Measurements from ENCODE around the gene SAMD13. TPM values are rescaled to one million over a fixed set of nuclear protein-coding genes. Genes with fewer than 3 reads are reported as not detected.

Gene SAMD13
- total and polyA plus RNA-seq, 9 donors: 0.24 to 2.9 (median 0.63) TPM; not detected in 2

- Histone ChIP-seq H3K9me3 (no peaks in the 10 kb centered on the region), H3K27me3 (no peaks in the 10 kb centered on the region), H3K4me3 (no peak overlapping the region), H3K27ac (no peak overlapping the region), H3K36me3 (no peaks in the 10 kb centered on the region), H3K4me1 (ENCODE audit: insufficient read depth) (no peaks in the 10 kb centered on the region)
- 60 to 77% (median 60%) methylated on average over 3 of the region's 3 CpGs for WGBS, 3 donors
- intact Hi-C loops (cut with DNase I): no loop called here
- DNase-seq: no peak
- no peak for TF ChIP-seq POLR2A (IDR thresholded peaks at IDR 0.05)
- TF ChIP-seq EP300 (IDR thresholded peaks at IDR 0.05): no peak
- no peak for TF ChIP-seq CTCF (IDR thresholded peaks at IDR 0.05)
These were observed 51.0 kb downstream of the SAMD13 start for GRCh38 chr1:84352298-84353106.

GRCh38 chr1:84353695-84354094 lies 52.2 kb downstream of the SAMD13 start:
- DNase-seq: no peak
- TF ChIP-seq EP300 (IDR thresholded peaks at IDR 0.05) (no peak), POLR2A (IDR thresholded peaks at IDR 0.05) (no peak), CTCF (IDR thresholded peaks at IDR 0.05) (no peak)
- WGBS, 3 donors: 85 to 94% (median 92%) methylated on average over 3 of the region's 3 CpGs

GRCh38 chr1:84355556-84355955 lies 54.0 kb downstream of the SAMD13 start:
- no peak for DNase-seq
- WGBS, 3 donors: 71% methylated on average over 3 of the region's 3 CpGs
- Histone ChIP-seq H3K9me3 (no peaks in the 10 kb centered on the region), H3K36me3 (no peaks in the 10 kb centered on the region), H3K4me1 (ENCODE audit: insufficient read depth) (no peaks in the 10 kb centered on the region), H3K27ac (no peak overlapping the region), H3K27me3 (no peaks in the 10 kb centered on the region), H3K4me3 (no peak overlapping the region)
- intact Hi-C loops (cut with DNase I): no loop called here
- TF ChIP-seq CTCF (IDR thresholded peaks at IDR 0.05) (no peak), POLR2A (IDR thresholded peaks at IDR 0.05) (no peak), EP300 (IDR thresholded peaks at IDR 0.05) (no peak)

More at GRCh38 chr1:84353695-84354094, 52.2 kb downstream of the SAMD13 start:
- Histone ChIP-seq H3K4me3 (no peak overlapping the region), H3K27ac (no peak overlapping the region), H3K36me3 (no peaks in the 10 kb centered on the region), H3K9me3 (no peaks in the 10 kb centered on the region), H3K4me1 (ENCODE audit: insufficient read depth) (no peaks in the 10 kb centered on the region), H3K27me3 (no peaks in the 10 kb centered on the region)
- intact Hi-C loops (cut with DNase I): no loop called here

- TF ChIP-seq CTCF (IDR thresholded peaks at IDR 0.05): no peak
- TF ChIP-seq POLR2A (IDR thresholded peaks at IDR 0.05): no peak
- no peak for TF ChIP-seq EP300 (IDR thresholded peaks at IDR 0.05)
- H3K27ac ChIP-seq: no peak overlapping the region
- no peaks in the 10 kb centered on the region for H3K36me3 ChIP-seq
- DNase-seq: no peak
- intact Hi-C loops (cut with DNase I): no loop called here
- H3K4me1 ChIP-seq (ENCODE audit: insufficient read depth): no peaks in the 10 kb centered on the region
- 66 to 86% (median 67%) methylated on average over 1 of the region's 1 CpG for WGBS, 3 donors
- H3K27me3 ChIP-seq: no peaks in the 10 kb centered on the region
- no peak overlapping the region for H3K4me3 ChIP-seq
- no peaks in the 10 kb centered on the region for H3K9me3 ChIP-seq
These were observed 55.4 kb downstream of the SAMD13 start for GRCh38 chr1:84356881-84357280.
